ENCODE measurements around the gene ZNF718.
"Not testable (repeated sequence)": the region's sequence is repeated elsewhere in the genome, so short reads cannot be mapped to it uniquely, and the experiment has no call there.

- not testable (repeated sequence) for TF ChIP-seq CTCF (IDR thresholded peaks at IDR 0.05; ENCODE audit: control extremely low read depth in 1 of 3, insufficient read depth in 1 of 3, low read depth in 1 of 3, low read length in 3 of 3); RAD21 (IDR thresholded peaks at IDR 0.05 in 1 of 2, conservative IDR thresholded peaks at IDR 0.05 in 1 of 2; ENCODE audit: low read depth in 2 of 2, low read length in 2 of 2)
Measured at GRCh38 chr4:202822-203221, 78.5 kb downstream of the ZNF718 start.
